ENCODE results near the gene UBE2J1. TPM values are rescaled to one million over a fixed set of nuclear protein-coding genes. Genes with fewer than 3 reads are reported as not detected.

The UBE2J1 gene
- total and polyA plus RNA-seq, 2 donors (not counting 3 experiments of a cell fraction or from before 2014, with no cell fraction given): 44.4 to 96.6 TPM

DNA sequence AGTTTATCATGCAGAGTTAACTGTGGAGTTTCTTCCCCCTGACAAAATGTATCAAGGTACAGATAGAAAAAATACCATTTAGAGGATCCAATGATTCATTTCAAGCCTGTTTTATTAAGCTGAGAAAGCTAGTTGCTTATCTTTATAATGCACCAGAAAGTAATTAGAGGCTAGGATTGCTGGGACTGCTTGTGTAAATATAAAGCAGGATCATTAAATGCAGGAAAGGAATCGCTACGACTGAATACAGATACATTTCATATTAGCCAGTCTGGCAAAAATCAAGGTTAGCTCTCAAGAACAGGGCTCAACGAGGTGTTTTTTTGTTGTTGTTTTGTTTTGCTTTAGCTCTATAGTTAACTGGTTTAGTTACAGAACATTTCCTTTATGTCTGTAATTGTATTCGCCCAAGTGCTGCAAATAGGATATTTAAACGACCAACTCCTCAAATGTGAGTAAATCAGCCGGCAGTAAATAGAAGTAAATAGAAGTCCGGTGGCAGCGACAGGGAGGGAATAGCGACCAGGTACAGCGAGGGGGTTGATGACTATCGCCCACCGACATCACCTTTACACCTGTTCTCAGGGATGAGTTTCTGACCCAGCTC is 748 bp downstream of the UBE2J1 start:
- H3K9ac ChIP-seq (replicated peaks; ENCODE audit: extremely low read depth, insufficient read depth, low read length): peak overlapping the region; percentile 99
- DNase-seq (ENCODE audit: low read depth, low spot score): peak; percentile 47

More for the DNA sequence above, 748 bp downstream of the UBE2J1 start:
- H4K20me1 ChIP-seq (replicated peaks; ENCODE audit: control insufficient read depth, extremely low read depth, insufficient read depth, low read length): peaks cover 10% of the 10 kb centered on the region
- H3K4me1 ChIP-seq (ENCODE audit: control insufficient read depth, extremely low read depth, insufficient read depth, low read length): peaks cover 39% of the 10 kb centered on the region
- intact Hi-C loops (cut with micrococcal nuclease): loop anchor here (1.0 to 5.0 kb wide), 6 partner anchors 99 to 969 kb away; partner anchors contain the start of genes CASP8AP2, PM20D2 and RNGTT
- ChIA-PET POLR2A (interaction anchor here (0.6 to 2.3 kb wide), 5 partner anchors 54 to 1234 kb away, joined by 3 to 16 read pairs (median 4); partner anchors contain the start of genes PM20D2, PNRC1 and RNGTT), CTCF (interaction anchor here (1.2 to 7.0 kb wide), 7 partner anchors 8 to 369 kb away, joined by 3 to 56 read pairs (median 6); no protein-coding TSS in a partner anchor)
- TF ChIP-seq EZH2 (IDR thresholded peaks at IDR 0.05; ENCODE audit: borderline replicate concordance, low read depth, low read length, severe bottlenecking): no peak
- TF ChIP-seq, protein P1, sequence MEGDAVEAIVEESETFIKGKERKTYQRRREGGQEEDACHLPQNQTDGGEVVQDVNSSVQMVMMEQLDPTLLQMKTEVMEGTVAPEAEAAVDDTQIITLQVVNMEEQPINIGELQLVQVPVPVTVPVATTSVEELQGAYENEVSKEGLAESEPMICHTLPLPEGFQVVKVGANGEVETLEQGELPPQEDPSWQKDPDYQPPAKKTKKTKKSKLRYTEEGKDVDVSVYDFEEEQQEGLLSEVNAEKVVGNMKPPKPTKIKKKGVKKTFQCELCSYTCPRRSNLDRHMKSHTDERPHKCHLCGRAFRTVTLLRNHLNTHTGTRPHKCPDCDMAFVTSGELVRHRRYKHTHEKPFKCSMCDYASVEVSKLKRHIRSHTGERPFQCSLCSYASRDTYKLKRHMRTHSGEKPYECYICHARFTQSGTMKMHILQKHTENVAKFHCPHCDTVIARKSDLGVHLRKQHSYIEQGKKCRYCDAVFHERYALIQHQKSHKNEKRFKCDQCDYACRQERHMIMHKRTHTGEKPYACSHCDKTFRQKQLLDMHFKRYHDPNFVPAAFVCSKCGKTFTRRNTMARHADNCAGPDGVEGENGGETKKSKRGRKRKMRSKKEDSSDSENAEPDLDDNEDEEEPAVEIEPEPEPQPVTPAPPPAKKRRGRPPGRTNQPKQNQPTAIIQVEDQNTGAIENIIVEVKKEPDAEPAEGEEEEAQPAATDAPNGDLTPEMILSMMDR (IDR thresholded peaks at IDR 0.05; ENCODE audit: extremely low read depth in 1 of 2, insufficient read depth in 1 of 2, low read depth in 1 of 2, low read length in 2 of 2): no peak
- no peak for TF ChIP-seq POLR2A (IDR thresholded peaks at IDR 0.05; ENCODE audit: low read depth, low read length)
- TF ChIP-seq, protein P2, sequence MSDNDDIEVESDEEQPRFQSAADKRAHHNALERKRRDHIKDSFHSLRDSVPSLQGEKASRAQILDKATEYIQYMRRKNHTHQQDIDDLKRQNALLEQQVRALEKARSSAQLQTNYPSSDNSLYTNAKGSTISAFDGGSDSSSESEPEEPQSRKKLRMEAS (IDR thresholded peaks at IDR 0.05; ENCODE audit: insufficient read depth, insufficient read length): no peak
- no peak for TF ChIP-seq JUN (IDR thresholded peaks at IDR 0.05; ENCODE audit: borderline replicate concordance, insufficient read depth, insufficient read length, low read depth)
- no peak for TF ChIP-seq MYC (IDR thresholded peaks at IDR 0.05; ENCODE audit: low read depth, low read length)
- no peak for TF ChIP-seq FOS (IDR thresholded peaks at IDR 0.05; ENCODE audit: borderline replicate concordance, insufficient read depth, low read length)
- TF ChIP-seq POLR2AphosphoS5 (IDR thresholded peaks at IDR 0.05; ENCODE audit: insufficient read depth, low read depth, low read length): no peak
- TF ChIP-seq GATA2 (IDR thresholded peaks at IDR 0.05; ENCODE audit: insufficient read depth, insufficient read length, low read depth, low read length): no peak
- no peaks in the 10 kb centered on the region for H3K9me1 ChIP-seq (replicated peaks; ENCODE audit: control insufficient read depth, extremely low read depth, insufficient read depth, low read length)
- BruUV-seq (replicated peaks): TSS peak; percentile 52
- H3K79me2 ChIP-seq (ENCODE audit: control insufficient read depth, insufficient read depth, low read length): peaks cover 51% of the 10 kb centered on the region
- no peaks in the 10 kb centered on the region for H3K36me3 ChIP-seq (ENCODE audit: control insufficient read depth in 2 of 2, extremely low read depth in 1 of 2, insufficient read depth in 2 of 2, low read length in 2 of 2)
- no peaks in the 10 kb centered on the region for H3K27me3 ChIP-seq (ENCODE audit: control insufficient read depth in 2 of 2, insufficient read depth in 2 of 2, low read length in 2 of 2)
- H3K9me3 ChIP-seq (replicated peaks; ENCODE audit: control insufficient read depth, insufficient read depth, low read length): no peaks in the 10 kb centered on the region
- H2AFZ ChIP-seq (ENCODE audit: low read depth, low read length): peak overlapping the region; percentile 77
- peak overlapping the region; percentile 96 for H3K27ac ChIP-seq (ENCODE audit: insufficient read depth, low read depth, low read length)
- FAIRE-seq: peak; percentile 67
- H3K4me2 ChIP-seq (ENCODE audit: insufficient read depth, low read length): peak overlapping the region; percentile 98
- dilution Hi-C loops (cut with MboI; ENCODE audit: extremely low pct_ligation_motif_present, low sequenced_read_pairs): no loop called here
- H3K4me3 ChIP-seq (replicated peaks in 1 of 3; ENCODE audit: insufficient read depth in 1 of 3, low read depth in 1 of 3, low read length in 3 of 3): peak overlapping the region; percentile 93 to 100 (median 100)

Measured in endothelial cell of umbilical vein (primary cell).